ENCODE data around the gene HOXB13.
"Not testable (repeated sequence)": the region's sequence is repeated elsewhere in the genome, so short reads cannot be mapped to it uniquely, and the experiment has no call there.

HOXB13 gene

DNA sequence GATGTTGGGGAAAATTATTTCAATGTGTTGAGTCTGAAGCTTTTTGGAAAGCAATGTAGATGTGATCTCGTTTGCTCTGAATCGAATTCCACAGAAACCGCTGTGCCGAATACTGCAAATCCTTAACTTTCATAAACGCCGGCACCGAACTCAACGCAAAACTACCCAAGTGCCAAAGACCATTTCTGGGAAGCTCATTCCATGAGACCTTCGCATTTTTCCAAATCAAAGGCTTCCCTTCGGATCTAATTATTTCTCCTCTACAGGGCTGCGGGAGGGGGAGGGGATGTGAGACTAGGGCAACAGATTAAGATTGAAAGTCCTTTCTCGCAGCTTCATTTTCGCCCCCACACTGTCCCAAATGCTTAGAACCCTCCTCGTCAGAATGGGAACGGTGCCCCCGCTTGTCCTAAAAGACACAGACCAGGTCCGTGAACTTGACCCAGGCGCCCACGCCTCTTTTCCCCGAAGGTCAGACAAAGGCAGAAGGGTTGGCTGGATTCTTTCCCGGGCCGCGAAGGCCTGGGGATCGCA, 10.3 kb downstream of the HOXB13 start:
- TF ChIP-seq, protein P1, sequence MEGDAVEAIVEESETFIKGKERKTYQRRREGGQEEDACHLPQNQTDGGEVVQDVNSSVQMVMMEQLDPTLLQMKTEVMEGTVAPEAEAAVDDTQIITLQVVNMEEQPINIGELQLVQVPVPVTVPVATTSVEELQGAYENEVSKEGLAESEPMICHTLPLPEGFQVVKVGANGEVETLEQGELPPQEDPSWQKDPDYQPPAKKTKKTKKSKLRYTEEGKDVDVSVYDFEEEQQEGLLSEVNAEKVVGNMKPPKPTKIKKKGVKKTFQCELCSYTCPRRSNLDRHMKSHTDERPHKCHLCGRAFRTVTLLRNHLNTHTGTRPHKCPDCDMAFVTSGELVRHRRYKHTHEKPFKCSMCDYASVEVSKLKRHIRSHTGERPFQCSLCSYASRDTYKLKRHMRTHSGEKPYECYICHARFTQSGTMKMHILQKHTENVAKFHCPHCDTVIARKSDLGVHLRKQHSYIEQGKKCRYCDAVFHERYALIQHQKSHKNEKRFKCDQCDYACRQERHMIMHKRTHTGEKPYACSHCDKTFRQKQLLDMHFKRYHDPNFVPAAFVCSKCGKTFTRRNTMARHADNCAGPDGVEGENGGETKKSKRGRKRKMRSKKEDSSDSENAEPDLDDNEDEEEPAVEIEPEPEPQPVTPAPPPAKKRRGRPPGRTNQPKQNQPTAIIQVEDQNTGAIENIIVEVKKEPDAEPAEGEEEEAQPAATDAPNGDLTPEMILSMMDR (IDR thresholded peaks at IDR 0.05; ENCODE audit: low read depth, low read length), result no peak
- DNase-seq (ENCODE audit: low read depth in 2 of 2), result no peak

DNA sequence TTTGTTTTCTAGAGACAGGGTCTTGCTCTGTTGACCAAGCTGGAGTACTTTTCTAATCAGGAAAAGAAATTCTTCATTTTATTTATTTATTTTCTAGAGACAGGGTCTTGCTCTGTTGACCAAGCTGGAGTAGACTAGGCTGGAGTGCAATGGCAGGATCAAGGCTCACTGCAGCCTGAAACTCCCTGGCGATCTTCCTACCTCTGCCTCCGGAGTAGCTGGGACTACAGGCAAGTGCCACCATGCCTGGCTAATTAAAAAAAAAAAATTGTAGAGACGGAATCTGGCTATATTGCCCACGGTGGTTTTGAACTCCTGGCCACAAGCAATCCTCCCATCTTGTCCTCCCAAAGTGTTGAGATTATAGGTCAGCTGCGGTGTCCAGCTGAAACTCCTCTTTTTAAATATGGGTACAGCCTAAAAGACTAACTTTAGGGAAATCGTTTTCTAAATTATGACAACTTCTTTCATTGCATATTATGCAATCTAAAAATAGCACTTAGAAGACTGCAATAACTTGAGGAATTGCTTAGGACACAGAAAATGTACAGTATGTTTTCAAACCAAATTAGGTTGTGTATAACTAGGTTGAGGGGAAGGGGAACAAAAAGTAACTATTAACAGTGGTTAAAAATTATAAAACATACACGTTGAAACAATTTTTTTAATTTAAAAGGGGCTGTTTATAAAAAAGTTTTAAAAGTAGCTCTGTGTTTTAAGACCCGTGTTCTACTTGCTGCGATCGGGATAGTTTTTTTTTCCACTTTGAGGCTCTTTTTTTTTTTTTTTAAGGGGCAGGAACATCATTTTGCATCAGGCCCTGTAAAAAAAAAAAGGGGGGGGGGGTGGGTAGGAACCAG, 11.0 kb downstream of the HOXB13 start:
- no peak for DNase-seq (ENCODE audit: low read depth in 2 of 2)
- TF ChIP-seq, protein P1 (IDR thresholded peaks at IDR 0.05; ENCODE audit: low read depth, low read length), result no peak
- no peak overlapping the region for H3K4me3 ChIP-seq (replicated peaks in 1 of 2; ENCODE audit: low read depth in 2 of 2, low read length in 2 of 2)

More for the DNA sequence above, 10.3 kb downstream of the HOXB13 start:
- H3K4me3 ChIP-seq (replicated peaks in 1 of 2; ENCODE audit: low read depth in 2 of 2, low read length in 2 of 2), result no peak overlapping the region

DNA sequence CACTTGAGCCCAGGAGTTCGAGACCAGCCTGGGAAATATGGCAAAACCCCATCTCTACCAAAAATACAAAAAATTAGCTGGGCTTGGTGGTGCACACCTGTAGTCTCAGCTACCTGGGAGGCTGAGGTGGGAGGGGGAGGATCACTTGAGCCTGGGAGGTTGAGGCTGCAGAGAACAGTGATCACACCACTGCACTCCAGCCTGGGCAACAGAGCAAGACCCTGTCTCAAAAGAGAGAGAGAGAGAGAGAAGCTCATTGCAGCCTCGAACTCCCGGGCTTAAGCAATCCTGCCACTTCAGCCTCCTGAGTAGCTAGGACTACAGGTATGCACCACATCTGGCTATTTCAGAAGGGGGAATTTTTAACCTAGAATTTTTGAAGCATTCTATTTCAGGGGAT, 12.0 kb downstream of the HOXB13 start:
- not testable (repeated sequence) for H3K4me3 ChIP-seq (replicated peaks in 1 of 2; ENCODE audit: low read depth in 2 of 2, low read length in 2 of 2); DNase-seq (ENCODE audit: low read depth in 2 of 2)

DNA sequence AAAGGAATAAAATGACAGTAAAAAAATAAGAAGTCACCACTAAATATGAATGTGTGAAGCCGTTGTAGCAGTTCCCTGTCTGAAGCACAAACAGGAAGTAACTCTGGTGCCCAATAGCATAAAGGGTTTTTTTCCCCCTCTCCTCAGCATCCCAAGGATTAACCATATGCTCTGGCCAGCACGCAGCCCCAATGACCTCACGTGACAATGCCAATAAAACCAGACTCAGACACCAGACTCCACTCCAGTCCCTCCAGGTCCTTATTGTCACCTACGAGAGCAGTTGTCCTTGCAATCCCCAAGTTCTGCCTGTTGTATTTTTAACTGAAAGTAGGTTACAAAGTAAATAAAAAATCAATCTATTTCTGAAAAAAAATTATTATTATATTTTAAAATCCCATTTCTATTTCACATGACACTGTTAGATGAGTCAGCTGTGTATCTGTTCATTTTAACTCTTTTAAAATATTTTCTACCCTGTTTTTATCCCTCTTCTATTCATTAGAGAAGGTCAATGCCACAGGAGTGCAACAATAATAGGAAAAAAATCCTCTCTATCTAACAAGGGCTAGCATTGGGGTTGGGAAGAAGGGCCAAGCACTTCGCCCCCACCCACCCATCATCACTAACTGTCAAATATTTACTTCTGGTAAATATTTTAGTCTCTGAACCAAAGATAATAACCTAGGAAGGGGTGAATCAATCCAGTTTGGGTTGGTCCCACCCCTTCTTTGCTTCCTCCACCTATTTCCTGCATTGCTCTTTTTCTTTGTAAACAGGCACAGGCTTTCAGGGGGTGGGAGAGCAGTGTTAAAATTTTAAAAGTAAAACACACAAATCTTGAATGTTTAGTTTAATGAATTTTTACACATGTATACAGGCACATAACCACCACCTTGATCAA, 12.8 kb downstream of the HOXB13 start:
- H3K4me3 ChIP-seq (replicated peaks in 1 of 2; ENCODE audit: low read depth in 2 of 2, low read length in 2 of 2), result no peak overlapping the region
- TF ChIP-seq, protein P1 (IDR thresholded peaks at IDR 0.05; ENCODE audit: low read depth, low read length), result no peak
- DNase-seq (ENCODE audit: low read depth in 2 of 2), result no peak

DNA sequence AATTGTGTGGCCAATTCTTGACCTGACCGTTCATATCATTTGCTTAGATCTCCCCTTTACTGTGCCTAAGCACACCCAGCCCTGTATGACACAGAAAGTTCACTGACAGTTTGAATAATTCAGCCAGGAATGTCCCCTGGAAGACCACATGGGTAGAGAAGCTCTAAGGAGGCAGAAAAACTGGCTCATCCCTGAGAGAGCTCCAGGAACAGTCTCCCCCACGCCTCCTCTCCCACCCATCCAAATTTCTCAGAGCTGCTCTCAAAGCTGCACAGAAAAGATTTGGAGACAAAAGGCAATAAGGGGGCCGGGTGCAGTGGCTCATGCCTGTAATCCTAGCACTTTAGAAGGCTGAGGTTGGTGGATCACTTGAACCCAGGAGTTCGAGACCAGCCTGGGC, 17.4 kb downstream of the HOXB13 start:
- no peak overlapping the region for H3K4me3 ChIP-seq (replicated peaks in 1 of 2; ENCODE audit: low read depth in 2 of 2, low read length in 2 of 2)
- DNase-seq (ENCODE audit: low read depth in 2 of 2), result no peak
- TF ChIP-seq, protein P1 (IDR thresholded peaks at IDR 0.05; ENCODE audit: low read depth, low read length), result no peak

DNA sequence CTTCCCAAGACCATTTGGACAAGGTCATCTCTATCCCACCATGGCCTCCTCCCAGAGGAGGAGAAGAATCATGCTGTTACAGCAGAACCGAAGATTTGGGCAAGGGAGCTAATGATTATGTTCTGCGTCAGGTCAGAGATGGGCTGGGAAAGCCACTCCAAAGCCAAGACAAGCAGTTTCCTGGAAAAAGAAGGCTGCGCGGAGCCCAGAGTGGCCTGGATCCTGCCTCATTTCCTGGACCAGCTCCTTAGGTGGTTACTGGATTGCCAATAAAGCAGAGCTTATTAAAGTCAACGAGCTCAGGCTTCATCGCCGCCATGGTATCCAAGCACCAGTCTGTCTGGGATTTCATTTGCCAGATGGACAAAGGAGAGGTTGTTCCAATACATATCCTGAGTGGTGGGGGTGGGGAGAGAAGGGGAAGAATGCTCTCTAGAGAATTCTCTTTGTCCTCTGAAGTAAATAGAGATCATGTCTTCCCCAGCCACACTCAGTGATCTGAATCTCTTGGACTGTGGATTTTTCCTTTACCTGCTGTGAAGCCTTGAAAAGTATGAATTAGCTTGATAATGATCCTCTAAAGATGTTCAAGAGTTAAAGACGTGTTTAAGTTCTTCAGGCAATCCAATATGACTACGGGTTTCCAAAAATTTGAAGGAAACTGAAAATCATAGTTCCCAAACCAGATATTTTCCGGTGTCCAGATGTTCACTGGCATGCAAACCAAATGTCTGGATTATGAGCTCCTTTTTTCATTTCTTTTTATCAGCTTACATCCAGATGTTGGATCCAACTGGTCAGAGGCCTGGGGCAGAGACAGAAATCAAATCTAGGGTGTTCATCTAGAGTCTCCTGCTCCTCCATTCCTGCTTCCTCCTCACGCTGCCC, 23.9 kb downstream of the HOXB13 start:
- no peak for DNase-seq (ENCODE audit: low read depth in 2 of 2)
- no peak overlapping the region for H3K4me3 ChIP-seq (replicated peaks in 1 of 2; ENCODE audit: low read depth in 2 of 2, low read length in 2 of 2)
- TF ChIP-seq, protein P1 (IDR thresholded peaks at IDR 0.05; ENCODE audit: low read depth, low read length), result no peak

Data from cardiac fibroblast (primary cell).